ENCODE results near the gene CARMIL3. TPM values are rescaled to one million over a fixed set of nuclear protein-coding genes. Genes with fewer than 3 reads are reported as not detected.

The CARMIL3 gene
- total RNA-seq, 1 donor from 2014 or later = not detected

DNA sequence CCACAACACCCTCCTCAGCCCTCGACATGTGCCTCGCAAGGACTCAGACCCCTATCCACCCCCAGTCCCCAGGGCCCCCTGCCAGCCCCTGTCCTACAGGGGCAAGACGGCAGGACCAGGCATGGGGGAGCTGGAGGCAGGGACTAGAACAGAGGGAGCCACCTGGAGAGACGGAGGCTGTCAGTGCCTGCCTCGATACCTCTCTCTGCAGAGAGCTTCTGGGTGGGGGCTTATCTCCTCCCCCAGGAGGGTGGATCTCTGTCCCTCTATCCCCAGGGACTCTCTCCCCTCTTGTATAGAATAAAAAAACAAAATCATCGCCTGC lies 17.6 kb downstream of the CARMIL3 start:
- H3K4me3 ChIP-seq (ENCODE audit: low read depth, low read length) = no peak overlapping the region
- no peak for DNase-seq (ENCODE audit: low read depth)
- TF ChIP-seq, protein P1, sequence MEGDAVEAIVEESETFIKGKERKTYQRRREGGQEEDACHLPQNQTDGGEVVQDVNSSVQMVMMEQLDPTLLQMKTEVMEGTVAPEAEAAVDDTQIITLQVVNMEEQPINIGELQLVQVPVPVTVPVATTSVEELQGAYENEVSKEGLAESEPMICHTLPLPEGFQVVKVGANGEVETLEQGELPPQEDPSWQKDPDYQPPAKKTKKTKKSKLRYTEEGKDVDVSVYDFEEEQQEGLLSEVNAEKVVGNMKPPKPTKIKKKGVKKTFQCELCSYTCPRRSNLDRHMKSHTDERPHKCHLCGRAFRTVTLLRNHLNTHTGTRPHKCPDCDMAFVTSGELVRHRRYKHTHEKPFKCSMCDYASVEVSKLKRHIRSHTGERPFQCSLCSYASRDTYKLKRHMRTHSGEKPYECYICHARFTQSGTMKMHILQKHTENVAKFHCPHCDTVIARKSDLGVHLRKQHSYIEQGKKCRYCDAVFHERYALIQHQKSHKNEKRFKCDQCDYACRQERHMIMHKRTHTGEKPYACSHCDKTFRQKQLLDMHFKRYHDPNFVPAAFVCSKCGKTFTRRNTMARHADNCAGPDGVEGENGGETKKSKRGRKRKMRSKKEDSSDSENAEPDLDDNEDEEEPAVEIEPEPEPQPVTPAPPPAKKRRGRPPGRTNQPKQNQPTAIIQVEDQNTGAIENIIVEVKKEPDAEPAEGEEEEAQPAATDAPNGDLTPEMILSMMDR (conservative IDR thresholded peaks at IDR 0.05; ENCODE audit: low read depth, low read length) = no peak

DNA sequence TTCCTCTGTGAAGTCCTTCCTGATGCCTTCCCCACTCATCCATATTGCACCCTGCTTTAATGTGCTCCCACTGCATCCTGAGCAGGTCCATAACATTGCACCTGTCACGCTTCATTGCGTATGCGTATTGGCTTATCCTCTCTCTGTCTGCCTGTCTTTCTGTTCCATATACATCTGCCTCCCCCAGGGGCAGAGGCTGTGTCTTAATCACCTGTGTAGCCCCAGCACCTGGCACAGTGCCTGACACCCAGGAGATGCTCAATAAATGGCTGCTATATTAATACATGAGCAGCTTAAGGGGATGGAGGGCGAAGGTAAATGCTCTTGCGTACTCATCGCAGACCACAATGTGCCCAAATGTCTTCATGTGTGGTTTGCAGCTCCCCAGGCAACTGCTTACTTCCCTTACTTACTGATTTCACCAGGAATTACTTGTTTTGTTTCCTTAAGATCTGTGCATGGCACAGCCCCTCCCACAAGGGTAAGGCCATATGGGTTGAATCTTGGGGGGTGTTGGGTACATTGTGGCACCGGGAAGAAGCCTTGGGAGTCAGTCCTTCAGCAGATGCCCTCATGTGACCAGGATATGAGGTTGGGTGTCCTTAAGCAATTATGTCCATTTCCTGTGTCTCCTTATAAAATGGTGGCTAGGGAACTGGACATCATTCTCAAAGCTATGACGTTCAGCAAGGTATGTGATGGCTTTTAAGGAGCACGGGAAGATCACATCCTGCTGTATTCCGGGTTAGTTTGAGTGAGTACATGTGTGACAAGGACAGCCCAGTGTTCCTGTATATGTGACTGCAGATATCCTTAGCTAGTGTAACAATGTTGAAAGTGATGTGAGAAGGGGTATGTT lies 18.7 kb downstream of the CARMIL3 start:
- DNase-seq (ENCODE audit: low read depth) = no peak
- H3K4me3 ChIP-seq (ENCODE audit: low read depth, low read length) = no peak overlapping the region
- TF ChIP-seq, protein P1 (conservative IDR thresholded peaks at IDR 0.05; ENCODE audit: low read depth, low read length) = no peak

DNA sequence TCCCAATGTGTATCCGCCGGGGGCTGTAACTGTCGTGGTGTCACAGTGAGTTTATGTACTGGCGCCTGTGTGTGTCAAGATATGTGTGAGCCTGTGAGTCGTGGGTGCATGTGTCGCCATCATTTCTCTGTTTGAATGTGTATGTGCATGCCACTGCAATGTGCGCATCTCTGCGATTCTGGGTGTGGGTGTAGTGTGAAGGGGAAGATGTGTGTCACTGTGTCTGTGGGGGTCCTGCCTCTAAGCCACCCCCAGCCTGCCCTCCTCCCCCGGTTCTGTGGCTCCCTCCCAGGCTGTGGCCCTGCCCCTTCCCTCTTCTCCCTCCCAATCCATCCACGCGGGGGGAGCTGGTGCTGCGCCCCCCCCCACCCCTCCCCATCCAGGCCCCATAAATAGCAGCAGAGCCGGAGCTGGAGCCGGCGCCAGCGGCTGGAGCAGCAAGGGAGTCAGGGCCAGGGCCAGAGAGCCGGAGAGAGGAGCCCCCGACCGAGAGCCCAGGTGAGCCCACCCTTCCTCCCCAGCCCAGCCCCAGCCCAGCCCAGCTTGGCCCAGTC lies 19.4 kb downstream of the CARMIL3 start, which contains the start of gene CPNE6:
Gene CPNE6, plus strand, starts transcription at position 419 of the 554 bp plus-strand sequence. CDS start 1,375 bp downstream, outside the sequence.
- TF ChIP-seq, protein P1 (conservative IDR thresholded peaks at IDR 0.05; ENCODE audit: low read depth, low read length) = no peak
- H3K4me3 ChIP-seq (ENCODE audit: low read depth, low read length) = no peak within 1 kb of the TSS

DNA sequence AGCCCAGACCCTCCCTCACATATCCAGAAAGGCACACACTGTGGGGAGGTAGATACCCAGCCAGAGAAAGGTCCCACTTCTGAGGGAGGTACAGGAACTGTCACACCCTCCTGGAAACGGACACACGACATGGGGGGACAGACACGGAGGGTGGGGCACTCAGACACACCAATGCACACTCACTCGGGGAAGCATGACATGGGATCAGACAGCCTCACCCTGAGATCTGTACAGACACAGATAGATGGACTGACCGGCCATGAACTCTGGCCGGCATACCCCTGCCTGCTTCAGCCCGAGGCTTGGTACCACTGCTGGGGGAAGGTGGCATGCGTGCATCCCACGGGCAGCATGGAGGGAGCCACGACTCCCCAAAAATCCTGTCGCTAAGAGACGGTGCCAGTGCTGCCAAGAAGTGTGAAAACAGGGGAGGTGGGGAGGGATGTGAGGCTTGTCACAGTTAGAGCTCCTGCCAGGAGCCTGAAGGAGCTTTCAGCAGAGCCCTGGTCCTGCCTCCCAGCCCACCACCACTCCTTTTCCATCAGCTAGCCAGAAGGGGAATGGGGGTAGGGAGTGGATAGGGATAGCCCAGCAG lies 20.1 kb downstream of the CARMIL3 start:
- TF ChIP-seq, protein P1 (conservative IDR thresholded peaks at IDR 0.05; ENCODE audit: low read depth, low read length) = no peak
- no peak for DNase-seq (ENCODE audit: low read depth)
- no peak overlapping the region for H3K4me3 ChIP-seq (ENCODE audit: low read depth, low read length)

More for the DNA sequence above, 19.4 kb downstream of the CARMIL3 start, which contains the start of gene CPNE6:
- no peak for DNase-seq (ENCODE audit: low read depth)

DNA sequence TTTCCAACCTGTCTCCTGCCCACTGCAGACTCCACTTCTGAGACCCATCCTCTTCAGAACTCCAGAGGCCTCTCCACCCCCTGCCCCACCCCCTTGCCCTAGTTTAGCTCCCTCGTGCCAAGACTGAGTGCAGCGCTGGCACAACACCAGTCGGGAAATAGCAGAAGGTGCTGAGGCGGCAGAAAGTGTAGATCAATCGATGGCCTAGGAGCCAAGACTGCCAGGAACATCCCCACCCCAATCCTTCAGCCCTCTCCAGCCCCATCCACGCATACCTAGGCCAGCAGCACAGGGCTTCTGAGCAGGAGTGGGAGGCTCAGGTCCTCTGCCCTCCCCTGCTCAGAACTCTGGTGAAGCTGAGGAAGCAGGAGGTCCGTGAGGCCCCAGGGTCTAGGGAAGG lies 20.6 kb downstream of the CARMIL3 start:
- TF ChIP-seq, protein P1 (conservative IDR thresholded peaks at IDR 0.05; ENCODE audit: low read depth, low read length) = no peak
- DNase-seq (ENCODE audit: low read depth) = no peak
- no peak overlapping the region for H3K4me3 ChIP-seq (ENCODE audit: low read depth, low read length)

DNA sequence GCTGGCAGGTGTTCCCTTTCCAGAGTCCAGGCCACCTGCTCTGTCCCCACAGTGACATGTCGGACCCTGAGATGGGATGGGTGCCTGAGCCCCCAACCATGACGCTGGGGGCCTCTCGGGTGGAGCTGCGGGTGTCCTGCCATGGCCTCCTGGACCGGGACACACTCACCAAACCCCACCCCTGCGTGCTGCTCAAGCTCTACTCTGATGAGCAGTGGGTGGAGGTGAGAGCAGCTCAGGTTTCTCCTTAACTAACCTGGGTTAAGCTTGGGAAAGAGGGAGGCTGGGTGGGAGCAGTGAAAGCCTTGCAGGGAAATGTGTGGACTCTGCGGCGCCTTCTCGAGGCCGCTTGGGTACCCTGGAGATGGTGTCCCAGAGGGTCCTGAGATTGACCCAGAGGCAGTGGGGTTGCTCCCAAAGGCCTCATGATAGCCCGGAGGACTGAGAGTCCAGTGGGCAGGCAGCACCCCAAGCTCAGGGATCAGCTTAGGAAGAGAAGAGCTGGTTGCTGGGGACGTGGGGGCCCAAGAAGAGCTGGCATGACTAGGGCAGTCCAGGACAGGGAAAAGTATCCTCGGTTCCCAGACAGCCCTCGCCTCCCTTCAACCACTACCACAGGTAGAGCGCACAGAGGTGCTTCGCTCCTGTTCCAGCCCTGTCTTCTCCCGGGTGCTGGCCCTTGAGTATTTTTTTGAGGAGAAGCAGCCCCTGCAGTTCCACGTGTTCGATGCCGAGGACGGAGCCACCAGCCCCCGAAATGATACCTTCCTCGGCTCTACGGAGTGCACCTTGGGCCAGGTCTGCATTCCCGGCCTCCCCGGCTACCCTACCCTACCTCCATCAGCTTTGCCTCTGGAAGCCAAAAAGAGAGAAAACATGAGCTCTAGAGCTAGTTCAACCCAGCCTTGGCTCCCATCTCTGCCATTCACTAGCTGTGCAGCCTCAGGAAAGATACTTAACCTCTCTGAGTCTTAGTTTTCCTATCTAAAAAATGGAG lies 21.4 kb downstream of the CARMIL3 start:
- DNase-seq (ENCODE audit: low read depth) = no peak
- H3K4me3 ChIP-seq (ENCODE audit: low read depth, low read length) = no peak overlapping the region
- TF ChIP-seq, protein P1 (conservative IDR thresholded peaks at IDR 0.05; ENCODE audit: low read depth, low read length) = no peak
